SU-DHL-6 (cell line): ENCODE measurements around the gene MBP.

Experiments used
- CTCF ChIP-seq: fragments of 200-600 bp; sonication (generic); IDR thresholded peaks from one replicate; pipeline ENCODE4 v1.5.1; 2017; ENCODE audit warnings: antibody characterized with exemption, mild to moderate bottlenecking, low read length, moderate library complexity; ENCODE audit not compliant: insufficient read depth, poor library complexity, severe bottlenecking
- EZH2phosphoT487 ChIP-seq: fragments of 200-600 bp; sonication (generic), shearing (Covaris generic); conservative IDR thresholded peaks from 2 replicates; pipeline ENCODE4 v1.6.1; 2018; ENCODE audit warnings: mild to moderate bottlenecking, antibody characterized with exemption, low read length, moderate library complexity, mixed read lengths

- TF ChIP-seq CTCF (no peak), EZH2phosphoT487 (no peak)
Measured at GRCh38 chr18:77035380-77036187, 97.0 kb downstream of the MBP start.
